ENCODE results near the gene HSPA6.

DNA sequence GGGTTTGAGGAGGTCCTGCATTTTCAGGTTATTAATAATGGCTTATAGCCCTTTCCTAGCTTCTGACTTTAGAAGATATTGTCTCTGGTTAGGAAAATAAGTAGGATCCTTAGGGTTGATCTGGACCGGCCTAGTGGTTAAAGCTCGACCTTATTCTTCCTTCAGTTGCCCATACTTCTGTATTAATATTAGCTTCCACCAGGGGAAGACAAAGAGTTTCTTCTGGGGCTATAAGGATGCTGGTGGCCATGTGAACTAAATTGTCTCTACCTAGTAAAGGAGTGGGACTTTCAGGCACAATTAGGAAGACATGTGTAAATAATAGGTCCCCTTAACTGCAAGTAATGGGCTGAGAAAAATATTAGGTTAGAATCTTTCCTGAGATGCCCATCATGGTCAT, 39.7 kb upstream of the HSPA6 start:
- TF ChIP-seq, protein P1, sequence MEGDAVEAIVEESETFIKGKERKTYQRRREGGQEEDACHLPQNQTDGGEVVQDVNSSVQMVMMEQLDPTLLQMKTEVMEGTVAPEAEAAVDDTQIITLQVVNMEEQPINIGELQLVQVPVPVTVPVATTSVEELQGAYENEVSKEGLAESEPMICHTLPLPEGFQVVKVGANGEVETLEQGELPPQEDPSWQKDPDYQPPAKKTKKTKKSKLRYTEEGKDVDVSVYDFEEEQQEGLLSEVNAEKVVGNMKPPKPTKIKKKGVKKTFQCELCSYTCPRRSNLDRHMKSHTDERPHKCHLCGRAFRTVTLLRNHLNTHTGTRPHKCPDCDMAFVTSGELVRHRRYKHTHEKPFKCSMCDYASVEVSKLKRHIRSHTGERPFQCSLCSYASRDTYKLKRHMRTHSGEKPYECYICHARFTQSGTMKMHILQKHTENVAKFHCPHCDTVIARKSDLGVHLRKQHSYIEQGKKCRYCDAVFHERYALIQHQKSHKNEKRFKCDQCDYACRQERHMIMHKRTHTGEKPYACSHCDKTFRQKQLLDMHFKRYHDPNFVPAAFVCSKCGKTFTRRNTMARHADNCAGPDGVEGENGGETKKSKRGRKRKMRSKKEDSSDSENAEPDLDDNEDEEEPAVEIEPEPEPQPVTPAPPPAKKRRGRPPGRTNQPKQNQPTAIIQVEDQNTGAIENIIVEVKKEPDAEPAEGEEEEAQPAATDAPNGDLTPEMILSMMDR (IDR thresholded peaks at IDR 0.05; ENCODE audit: low read depth, low read length), result peak; percentile 59
- TF ChIP-seq EZH2phosphoT487 (IDR thresholded peaks at IDR 0.05; ENCODE audit: low read depth), result no peak
